Natural killer cell (primary cell): ENCODE measurements around the gene HERC3. TPM values are rescaled to one million over a fixed set of nuclear protein-coding genes. Genes with fewer than 3 reads are reported as not detected.

ENCODE experiments used
- ATAC-seq, 3 donors: fragments of 150-1000 bp in 2 of 3; fragments of 200-7000 bp in 1 of 3; cut with Tn5 transposase; 1 replicate in 1 of 3; 2 replicates in 2 of 3; pipeline ENCODE4 v1.10.0; 2021; ENCODE audit warnings: mild to moderate bottlenecking in 2 of 3, moderate library complexity in 2 of 3
- DNase-seq, 2 donors: peaks; one replicate each; pipeline versions ENCODE4 v3.0.0 to v3.0.0-alpha.2; 2013 to 2021; ENCODE audit warnings: mixed read lengths in 1 of 2
- H3K27ac ChIP-seq: one replicate; pipeline ENCODE4 v1.5.1; 2013; ENCODE audit warnings: mild to moderate bottlenecking, low read length
- H3K27me3 ChIP-seq: one replicate; pipeline ENCODE4 v1.6.1; 2013; ENCODE audit warnings: low read length; ENCODE audit not compliant: control insufficient read depth, insufficient read depth
- H3K36me3 ChIP-seq: one replicate; pipeline ENCODE4 v1.6.1; 2013; ENCODE audit warnings: low read length; ENCODE audit not compliant: control insufficient read depth, insufficient read depth
- H3K4me1 ChIP-seq: one replicate; pipeline ENCODE4 v1.6.1; 2013; ENCODE audit warnings: low read length; ENCODE audit not compliant: control insufficient read depth, insufficient read depth
- H3K4me3 ChIP-seq: one replicate; pipeline ENCODE4 v1.5.1; 2013; ENCODE audit warnings: low read length
- H3K9me3 ChIP-seq: one replicate; pipeline ENCODE4 v1.6.1; 2013; ENCODE audit warnings: low read length; ENCODE audit not compliant: control insufficient read depth, insufficient read depth
- H3K27ac Mint-ChIP-seq, 2 donors: one replicate each; pipeline ENCODE4 v1.8.0; 2022; ENCODE audit warnings: mild to moderate bottlenecking in 2 of 2, mixed read lengths in 2 of 2, moderate library complexity in 1 of 2
- H3K27me3 Mint-ChIP-seq, 2 donors: one replicate each; pipeline ENCODE4 v1.8.0; 2022; ENCODE audit warnings: low read depth in 2 of 2, mixed read lengths in 2 of 2
- H3K36me3 Mint-ChIP-seq: one replicate; pipeline ENCODE4 v1.8.0; 2022; ENCODE audit warnings: mixed read lengths
- H3K4me1 Mint-ChIP-seq, 2 donors: one replicate each; pipeline ENCODE4 v1.8.0; 2022; ENCODE audit warnings: mixed read lengths in 2 of 2
- H3K4me3 Mint-ChIP-seq: one replicate; pipeline ENCODE4 v1.8.0; 2022; ENCODE audit warnings: mild to moderate bottlenecking, moderate library complexity, mixed read lengths
- H3K9me3 Mint-ChIP-seq, 2 donors: one replicate each; pipeline ENCODE4 v1.8.0; 2022; ENCODE audit warnings: mixed read lengths in 2 of 2
- WGBS: methylation state at CpG from one replicate; pipeline ENCODE4 v1.1.7; 2013; ENCODE audit warnings: missing lambda C conversion rate; ENCODE audit not compliant: insufficient coverage; 5-methylcytosine and 5-hydroxymethylcytosine counted together
- intact Hi-C: fragments of 100-400 bp; cut with micrococcal nuclease; formaldehyde crosslinking; loops from one replicate; pipeline ENCODE4 v1.14.2; 2022
- total RNA-seq, 4 donors: library from RNA; stranded (reverse); fragments of 120-200 nt in 1 of 4; gene quantifications; one replicate each; pipeline versions ENCODE4 v1.2.3 to v1.2.4, GENCODE V29; 2013 to 2022
- TF ChIP-seq, protein P1 (sequence below): fragments of 200-600 bp; IDR thresholded peaks from one replicate; pipeline ENCODE4 v1.8.0; 2022; ENCODE audit warnings: antibody characterized with exemption

HERC3 gene
- total RNA-seq, 3 donors from 2014 or later (not counting 1 experiment from before 2014, with no cell fraction given), result 59.1 to 85.0 (median 61.9) TPM

DNA sequence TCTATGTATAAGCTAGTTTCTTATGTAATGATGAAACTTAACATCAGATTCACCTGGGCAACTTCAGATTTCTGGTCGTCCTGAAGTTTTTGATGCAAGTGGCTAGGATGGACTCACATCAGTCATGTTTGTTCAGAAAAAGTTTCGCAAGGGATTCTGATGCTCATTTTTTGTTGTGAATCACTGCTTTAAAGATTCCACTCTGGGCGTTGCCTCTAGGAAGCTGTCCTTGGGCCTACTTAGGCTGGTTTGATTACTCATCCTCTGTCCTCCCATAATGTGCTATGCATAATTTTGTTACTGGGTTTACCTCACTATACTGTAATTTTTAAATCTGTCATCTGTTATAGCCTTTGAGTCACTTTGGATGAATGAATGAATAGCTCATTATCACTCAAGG is 30.8 kb downstream of the HERC3 start:
- 89% methylated on average over 3 of the region's 3 CpGs for WGBS
- ATAC-seq (no peak), DNase-seq (no peak)
- no peaks in the 10 kb centered on the region for H3K9me3 ChIP-seq
- Mint-ChIP-seq H3K4me3 (no peak overlapping the region), H3K27ac (no peak overlapping the region), H3K36me3 (peaks cover 9% of the 10 kb centered on the region), H3K9me3 (peaks cover 2 to 3% of the 10 kb centered on the region in 2 donors), H3K27me3 (no peaks in the 10 kb centered on the region), H3K4me1 (peaks cover 31 to 32% of the 10 kb centered on the region in 2 donors)
- peaks cover 3% of the 10 kb centered on the region for H3K36me3 ChIP-seq
- H3K4me1 ChIP-seq, result no peaks in the 10 kb centered on the region
- intact Hi-C loops, result no loop called here
- no peak overlapping the region for H3K4me3 ChIP-seq
- no peaks in the 10 kb centered on the region for H3K27me3 ChIP-seq
- H3K27ac ChIP-seq, result no peak overlapping the region
- TF ChIP-seq, protein P1, sequence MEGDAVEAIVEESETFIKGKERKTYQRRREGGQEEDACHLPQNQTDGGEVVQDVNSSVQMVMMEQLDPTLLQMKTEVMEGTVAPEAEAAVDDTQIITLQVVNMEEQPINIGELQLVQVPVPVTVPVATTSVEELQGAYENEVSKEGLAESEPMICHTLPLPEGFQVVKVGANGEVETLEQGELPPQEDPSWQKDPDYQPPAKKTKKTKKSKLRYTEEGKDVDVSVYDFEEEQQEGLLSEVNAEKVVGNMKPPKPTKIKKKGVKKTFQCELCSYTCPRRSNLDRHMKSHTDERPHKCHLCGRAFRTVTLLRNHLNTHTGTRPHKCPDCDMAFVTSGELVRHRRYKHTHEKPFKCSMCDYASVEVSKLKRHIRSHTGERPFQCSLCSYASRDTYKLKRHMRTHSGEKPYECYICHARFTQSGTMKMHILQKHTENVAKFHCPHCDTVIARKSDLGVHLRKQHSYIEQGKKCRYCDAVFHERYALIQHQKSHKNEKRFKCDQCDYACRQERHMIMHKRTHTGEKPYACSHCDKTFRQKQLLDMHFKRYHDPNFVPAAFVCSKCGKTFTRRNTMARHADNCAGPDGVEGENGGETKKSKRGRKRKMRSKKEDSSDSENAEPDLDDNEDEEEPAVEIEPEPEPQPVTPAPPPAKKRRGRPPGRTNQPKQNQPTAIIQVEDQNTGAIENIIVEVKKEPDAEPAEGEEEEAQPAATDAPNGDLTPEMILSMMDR, result no peak

DNA sequence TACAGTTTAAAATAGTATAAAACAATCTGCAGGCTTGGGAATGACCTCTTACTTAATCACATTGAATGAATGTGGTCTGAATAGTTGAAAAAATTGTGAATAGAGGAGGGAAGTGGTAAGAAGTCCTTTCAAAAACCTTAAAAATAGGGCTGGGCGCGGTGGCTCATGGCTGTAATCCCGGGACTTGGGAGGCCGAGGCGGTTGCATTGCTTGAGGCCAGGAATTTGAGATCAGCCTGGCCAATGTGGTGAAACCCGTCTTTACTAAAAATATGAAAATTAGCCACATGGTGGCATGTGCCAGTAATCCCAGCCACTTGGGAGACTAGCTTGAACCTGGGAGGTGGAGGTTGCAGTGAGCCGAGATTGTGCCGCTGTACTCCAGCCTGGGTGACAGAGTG is 36.5 kb downstream of the HERC3 start:
- TF ChIP-seq, protein P1, result no peak
- ATAC-seq, result no peak
- Mint-ChIP-seq H3K4me3 (no peak overlapping the region), H3K9me3 (peaks cover 9 to 16% of the 10 kb centered on the region in 2 donors), H3K27ac (no peak overlapping the region), H3K36me3 (peaks cover 27% of the 10 kb centered on the region), H3K4me1 (peaks cover 22% of the 10 kb centered on the region in 2 donors), H3K27me3 (no peaks in the 10 kb centered on the region)
- peaks cover 3% of the 10 kb centered on the region for H3K9me3 ChIP-seq
- intact Hi-C loops, result no loop called here
- no peaks in the 10 kb centered on the region for H3K27me3 ChIP-seq
- no peak overlapping the region for H3K27ac ChIP-seq
- no peak overlapping the region for H3K4me3 ChIP-seq
- no peaks in the 10 kb centered on the region for H3K4me1 ChIP-seq
- no peak for DNase-seq
- H3K36me3 ChIP-seq, result peaks cover 3% of the 10 kb centered on the region
- WGBS, result 99% methylated on average over 7 of the region's 8 CpGs

DNA sequence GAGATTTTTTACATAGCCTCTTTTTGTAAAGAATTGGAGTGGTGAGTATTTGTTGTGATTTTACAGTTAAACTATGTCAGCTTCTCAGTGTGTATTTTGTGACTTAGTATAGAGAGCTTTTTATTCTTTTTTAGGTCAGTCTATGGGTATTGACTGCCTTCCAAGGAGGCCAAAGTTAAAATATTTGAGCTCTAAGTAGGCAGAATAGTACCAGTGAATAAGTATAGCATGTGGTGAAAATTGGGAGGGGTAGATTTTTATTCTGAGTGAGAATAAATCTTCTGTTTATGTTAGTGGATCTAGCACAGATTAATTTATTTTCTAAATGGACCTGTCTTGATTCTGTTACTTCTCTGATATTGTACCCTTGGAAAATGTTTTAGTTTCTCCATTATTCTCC is 37.5 kb downstream of the HERC3 start:
- intact Hi-C loops, result no loop called here
- H3K27ac Mint-ChIP-seq, result no peak overlapping the region
- Histone ChIP-seq H3K4me3 (no peak overlapping the region), H3K27me3 (no peaks in the 10 kb centered on the region), H3K27ac (no peak overlapping the region), H3K36me3 (no peaks in the 10 kb centered on the region), H3K4me1 (no peaks in the 10 kb centered on the region), H3K9me3 (peaks cover 3% of the 10 kb centered on the region)
- ATAC-seq, result no peak
- H3K27me3 Mint-ChIP-seq, result no peaks in the 10 kb centered on the region
- TF ChIP-seq, protein P1, result no peak
- peaks cover 18% of the 10 kb centered on the region for H3K36me3 Mint-ChIP-seq
- H3K4me1 Mint-ChIP-seq, result peaks cover 22 to 24% of the 10 kb centered on the region in 2 donors
- no peak for DNase-seq
- H3K9me3 Mint-ChIP-seq, result peaks cover 7 to 14% of the 10 kb centered on the region in 2 donors
- H3K4me3 Mint-ChIP-seq, result no peak overlapping the region

DNA sequence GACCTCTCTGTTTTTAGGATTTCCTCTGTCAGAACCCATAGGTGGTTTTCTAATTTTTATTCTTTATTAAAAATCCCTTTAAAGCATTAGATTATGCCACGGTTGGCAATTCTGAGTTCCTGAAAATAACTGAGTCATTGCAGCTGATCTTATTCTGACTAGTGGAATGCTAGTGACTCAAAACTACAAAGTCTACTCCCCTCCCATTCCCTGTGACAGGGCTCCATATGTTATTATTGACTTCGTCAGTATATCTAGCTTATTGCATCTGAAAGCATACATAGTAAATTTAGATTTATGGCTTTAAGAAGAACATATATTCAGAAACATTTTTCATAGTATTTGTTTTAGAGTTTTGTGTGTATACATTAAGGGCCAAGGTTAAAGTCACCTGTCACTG is 38.5 kb downstream of the HERC3 start:
- Mint-ChIP-seq H3K27ac (no peak overlapping the region), H3K4me3 (no peak overlapping the region), H3K9me3 (peaks cover 9 to 18% of the 10 kb centered on the region in 2 donors), H3K27me3 (no peaks in the 10 kb centered on the region), H3K4me1 (peaks cover 18 to 31% of the 10 kb centered on the region in 2 donors), H3K36me3 (peaks cover 18% of the 10 kb centered on the region)
- TF ChIP-seq, protein P1, result no peak
- H3K36me3 ChIP-seq, result no peaks in the 10 kb centered on the region
- intact Hi-C loops, result no loop called here
- 25% methylated on average over 1 of the region's 2 CpGs for WGBS
- ATAC-seq (no peak), DNase-seq (no peak)
- H3K4me1 ChIP-seq, result no peaks in the 10 kb centered on the region
- no peaks in the 10 kb centered on the region for H3K27me3 ChIP-seq
- H3K9me3 ChIP-seq, result peaks cover 3% of the 10 kb centered on the region
- no peak overlapping the region for H3K27ac ChIP-seq
- no peak overlapping the region for H3K4me3 ChIP-seq
